Measurements from ENCODE around the gene NPEPL1.

Gene NPEPL1

DNA sequence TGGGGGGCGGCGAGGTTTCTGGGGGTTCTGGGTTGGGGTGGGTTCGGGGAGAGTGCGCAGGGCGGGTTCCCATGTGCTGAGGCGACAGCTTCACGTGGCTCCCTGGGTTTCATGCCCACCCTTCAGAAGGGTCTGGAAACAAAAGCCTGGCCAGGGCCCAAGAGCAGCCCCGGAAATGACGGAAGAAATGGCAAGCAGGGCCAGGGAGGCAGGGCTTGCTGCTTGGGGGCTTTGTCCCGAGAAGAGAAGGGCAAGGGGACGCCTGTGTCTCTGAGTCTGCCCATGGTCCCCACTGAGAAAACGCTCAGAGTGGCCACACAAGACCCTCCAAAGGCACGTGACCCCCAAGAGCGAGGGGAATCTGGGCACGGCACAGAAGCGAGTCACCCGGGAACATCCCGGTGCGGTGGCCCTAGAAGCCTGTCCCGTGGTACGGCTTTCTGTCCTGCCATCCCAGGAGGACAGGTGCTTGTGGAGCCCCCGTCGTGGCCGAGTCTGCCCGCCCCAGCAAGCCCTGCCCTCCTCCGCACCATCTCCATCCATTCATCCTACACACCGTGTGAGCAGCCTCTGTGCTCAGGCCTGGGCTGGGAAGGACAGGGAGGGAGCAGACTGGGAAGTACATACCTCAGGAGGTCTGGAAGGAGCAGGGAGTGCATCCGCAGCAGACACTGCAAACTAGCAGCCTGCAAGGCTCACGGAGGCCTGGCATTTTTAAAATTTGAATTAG lies 9.0 kb downstream of the NPEPL1 start:
- DNase-seq (ENCODE audit: low read depth): no peak

DNA sequence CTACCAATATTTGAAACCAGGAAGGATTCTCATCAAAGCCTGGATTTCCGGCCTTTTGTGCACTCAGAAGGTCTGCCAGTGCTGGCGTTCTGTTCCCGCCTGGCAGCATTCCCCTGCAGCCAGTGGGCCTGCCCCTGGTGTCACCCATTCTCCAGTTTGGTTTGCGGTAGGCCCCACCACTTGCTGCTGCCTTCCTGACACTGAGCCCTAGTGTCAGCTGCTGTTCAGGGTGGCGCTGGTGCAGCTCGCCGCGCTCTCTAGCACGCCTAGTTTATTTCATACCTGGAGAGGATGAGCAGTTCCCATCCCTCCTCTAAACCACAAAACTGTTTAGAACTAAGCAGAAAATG lies 9.5 kb downstream of the NPEPL1 start:
- DNase-seq (ENCODE audit: low read depth): no peak

DNA sequence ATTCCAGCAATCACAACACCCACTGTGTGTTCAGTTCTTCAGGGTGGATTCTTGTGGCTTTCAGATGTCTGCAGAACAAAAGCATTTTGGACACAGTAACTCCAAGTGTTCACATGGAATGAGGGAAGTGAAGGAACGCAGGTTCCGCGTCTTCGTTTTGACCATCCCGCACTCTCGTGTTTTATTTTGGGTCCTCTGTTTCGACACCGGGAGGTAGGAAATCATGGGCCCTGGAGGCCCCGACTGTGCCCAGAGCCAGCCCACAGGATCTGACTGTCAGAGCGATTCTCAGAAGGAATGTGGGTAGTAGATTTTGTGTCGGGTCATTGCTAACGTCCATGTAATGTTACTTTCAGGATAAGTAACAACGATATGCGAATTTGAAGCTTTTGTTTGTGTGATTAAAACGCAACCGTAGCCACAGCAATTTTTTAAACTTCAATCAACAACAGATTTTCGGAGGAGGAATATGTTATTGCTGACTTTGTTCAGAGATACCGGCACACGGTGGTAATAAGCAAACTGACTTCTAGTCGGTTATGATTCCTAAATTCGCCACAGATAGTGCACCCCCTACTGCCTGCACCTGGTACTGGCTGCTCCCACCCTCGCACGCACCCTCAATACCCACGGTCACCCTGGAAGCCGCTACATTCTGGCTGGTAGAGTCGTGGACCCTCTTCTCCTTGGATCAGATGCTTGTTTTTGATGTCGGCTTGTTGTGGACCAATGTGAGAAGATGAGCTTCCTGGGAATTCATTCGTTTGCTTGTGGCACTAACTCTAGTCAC lies 10.5 kb downstream of the NPEPL1 start:
- no peak for DNase-seq (ENCODE audit: low read depth)

DNA sequence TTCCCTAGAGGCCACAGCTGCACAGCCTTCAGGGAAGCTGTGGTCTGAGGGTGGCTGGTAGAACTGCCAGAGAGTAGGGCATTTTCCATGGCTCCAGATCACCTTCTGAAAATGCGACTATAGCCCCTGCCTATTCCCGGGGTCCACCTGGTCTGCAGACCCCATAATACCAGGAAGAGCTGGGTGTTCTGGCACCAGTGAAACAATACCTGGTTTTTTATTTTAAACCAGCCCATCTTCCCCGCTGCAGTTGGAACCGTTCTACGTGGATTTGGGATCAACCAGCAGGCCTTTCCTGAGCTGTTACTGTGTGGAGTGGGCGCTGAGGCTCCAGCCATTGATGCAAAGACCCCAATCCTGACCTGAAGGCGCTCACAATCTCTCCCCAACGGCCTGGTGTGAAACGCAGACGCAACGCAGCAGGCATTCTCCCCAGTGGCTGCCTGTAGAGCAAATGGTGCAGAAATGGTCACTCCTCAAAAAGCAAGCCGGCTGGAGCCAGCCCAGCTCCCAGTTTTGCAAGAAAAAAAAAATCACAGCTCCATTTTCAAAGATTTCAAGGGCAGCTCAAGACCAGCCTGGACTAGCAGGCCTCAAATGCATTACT lies 11.3 kb downstream of the NPEPL1 start:
- DNase-seq (ENCODE audit: low read depth): no peak

DNA sequence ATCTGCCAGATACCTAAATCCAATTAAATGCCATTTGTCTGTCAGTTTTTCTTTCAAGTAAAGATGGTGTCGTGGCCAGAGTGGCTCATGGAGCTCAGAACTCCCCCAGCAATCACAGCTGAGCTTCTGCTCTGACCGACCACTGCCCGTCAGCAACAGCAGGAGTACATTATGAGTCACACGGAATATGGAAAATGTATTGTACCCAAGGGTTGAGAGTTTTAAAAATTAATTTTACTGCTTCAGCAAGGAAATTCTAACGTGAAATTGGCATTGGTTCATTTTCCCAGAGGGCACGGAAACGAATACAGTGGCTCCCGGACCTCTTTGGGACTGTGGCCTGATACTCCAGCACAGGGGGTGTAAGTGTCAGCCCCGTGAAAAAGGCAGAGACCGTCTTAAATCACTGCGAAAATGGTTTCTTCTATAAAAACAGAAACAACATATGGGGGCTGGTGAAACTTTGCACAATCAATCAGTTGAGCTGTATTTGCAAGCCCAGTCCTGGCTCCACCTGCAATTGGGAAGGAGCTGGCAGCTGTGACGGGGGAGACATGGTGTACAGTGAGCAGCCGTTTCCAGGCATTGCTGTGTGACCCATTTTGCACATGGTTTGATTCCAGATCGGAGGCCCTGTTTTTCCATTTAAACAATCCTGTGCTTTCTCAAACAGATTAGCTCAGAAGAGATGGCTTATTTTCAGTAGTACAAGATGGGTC lies 12.8 kb downstream of the NPEPL1 start:
- no peak for DNase-seq (ENCODE audit: low read depth)

DNA sequence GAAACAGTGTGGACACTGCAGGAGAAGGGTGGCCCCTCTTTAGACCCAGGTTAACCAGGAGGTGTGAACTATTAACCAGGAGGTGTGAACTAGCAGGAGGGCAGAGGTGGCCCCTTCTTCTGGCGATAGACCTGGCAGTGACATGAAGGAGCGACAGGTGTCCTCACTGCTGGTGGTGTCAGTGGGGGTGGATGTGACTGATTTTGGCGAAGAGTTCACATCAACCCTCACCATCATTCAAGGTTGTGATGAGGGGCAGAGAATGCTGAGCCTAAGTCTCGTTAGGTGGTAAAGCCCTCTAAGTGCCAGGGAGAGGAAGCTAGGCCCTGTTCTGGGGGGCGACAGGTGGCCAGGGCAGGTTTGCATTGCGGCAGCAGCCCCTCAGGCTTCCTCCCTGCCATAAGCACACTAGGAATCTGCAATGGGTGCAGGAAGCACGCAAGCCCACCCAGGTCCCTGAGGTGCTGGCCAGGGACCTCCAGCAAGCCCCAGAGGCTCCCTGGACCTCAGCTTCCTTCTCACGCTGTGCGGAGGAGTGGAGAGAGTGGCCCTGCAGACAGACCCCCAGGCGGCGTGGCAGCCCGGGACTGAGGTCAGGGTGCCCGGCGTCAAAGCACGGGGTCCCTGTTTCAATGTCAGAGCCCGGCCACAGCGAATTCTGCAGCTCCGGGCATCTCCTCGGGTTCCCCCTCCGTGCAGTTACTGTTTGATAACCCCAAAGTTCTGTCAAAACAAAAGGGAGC lies 13.7 kb downstream of the NPEPL1 start:
- no peak for DNase-seq (ENCODE audit: low read depth)

DNA sequence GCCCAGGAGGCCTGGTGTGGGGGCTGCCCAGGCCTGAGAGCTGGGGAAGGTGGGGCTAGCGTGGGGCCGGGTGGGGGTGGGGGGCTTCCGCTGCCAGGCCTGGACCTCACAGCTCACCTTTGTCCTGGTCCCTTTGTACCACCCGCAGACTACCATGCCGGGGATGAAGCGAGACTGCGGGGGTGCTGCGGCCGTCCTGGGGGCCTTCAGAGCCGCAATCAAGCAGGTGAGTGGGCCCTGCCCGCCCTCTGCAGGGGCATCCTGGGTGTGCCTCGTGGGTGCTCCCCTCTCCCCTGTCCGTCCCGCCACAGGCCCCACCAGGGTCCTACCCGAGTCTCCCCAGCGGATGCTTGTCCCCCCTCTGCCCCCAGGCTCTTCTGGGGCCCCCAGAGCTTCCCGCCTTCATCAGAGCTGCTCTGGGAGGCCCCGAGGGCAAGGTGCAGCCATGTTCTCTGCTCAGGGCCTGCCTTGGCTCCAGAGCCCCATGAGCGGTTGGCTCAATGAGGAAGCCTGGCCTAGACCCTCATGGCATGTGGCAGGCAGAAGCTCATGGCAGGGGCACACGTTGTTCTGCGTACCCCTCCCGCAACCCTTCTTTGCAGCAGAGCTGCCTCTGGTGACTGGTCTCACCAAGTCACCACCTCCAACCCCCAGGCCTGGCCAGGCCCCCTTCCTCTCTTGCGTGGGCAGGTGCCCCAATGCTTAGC lies 14.5 kb downstream of the NPEPL1 start:
- no peak for DNase-seq (ENCODE audit: low read depth)

DNA sequence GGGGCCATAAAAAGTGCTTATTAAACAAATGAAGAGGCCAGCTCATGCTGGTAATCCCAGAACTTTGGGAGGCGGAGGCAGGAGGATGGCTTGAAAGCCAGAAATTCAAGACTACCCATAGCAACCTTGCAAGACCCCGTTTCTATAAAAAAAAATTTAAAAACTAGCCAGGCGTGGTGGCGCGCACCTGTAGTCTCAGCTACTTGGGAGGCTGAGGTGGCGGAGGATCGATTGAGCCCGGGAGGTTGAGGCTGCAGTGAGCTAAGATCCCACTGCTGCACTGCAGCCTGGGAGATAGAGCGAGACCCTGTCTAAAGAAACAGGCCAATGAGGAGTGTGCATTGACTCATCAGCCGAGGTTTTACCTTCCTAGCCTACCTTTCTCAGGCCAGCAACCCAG lies 15.2 kb downstream of the NPEPL1 start:
- no peak for DNase-seq (ENCODE audit: low read depth)

DNA sequence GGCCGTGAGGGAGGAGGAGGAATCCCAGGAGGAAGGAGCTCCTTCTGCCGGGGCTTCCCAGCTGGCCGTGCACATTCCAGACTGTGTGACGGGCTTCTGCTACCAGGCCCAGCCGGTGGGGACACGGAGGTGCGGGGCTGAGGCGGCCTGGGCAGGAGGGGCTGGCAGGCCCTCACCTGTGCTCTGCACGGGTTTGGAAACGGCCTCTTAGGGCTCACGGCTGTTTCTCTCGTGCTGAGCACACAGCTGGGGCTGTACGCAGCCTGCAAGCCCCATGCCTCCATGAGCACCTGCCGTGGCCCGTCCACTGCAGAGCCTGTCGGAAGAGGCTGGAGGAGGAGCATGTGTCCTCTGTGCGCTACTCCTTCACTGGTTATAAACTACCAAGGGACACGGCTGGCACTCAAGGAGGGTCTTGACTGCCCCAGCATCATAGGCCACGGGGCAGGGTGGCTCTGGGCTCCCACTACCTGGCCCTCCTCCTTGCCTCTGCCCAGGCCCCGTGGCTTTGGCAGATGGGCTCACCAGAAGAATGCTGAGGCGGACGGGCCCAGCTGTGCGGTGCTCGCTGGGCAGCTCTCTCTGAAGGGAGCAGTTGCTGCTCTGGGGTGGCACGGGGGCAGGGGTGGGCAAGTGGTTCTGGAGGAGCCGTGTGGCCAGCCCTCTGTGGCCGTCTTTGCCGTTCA lies 15.8 kb downstream of the NPEPL1 start:
- DNase-seq (ENCODE audit: low read depth): no peak

DNA sequence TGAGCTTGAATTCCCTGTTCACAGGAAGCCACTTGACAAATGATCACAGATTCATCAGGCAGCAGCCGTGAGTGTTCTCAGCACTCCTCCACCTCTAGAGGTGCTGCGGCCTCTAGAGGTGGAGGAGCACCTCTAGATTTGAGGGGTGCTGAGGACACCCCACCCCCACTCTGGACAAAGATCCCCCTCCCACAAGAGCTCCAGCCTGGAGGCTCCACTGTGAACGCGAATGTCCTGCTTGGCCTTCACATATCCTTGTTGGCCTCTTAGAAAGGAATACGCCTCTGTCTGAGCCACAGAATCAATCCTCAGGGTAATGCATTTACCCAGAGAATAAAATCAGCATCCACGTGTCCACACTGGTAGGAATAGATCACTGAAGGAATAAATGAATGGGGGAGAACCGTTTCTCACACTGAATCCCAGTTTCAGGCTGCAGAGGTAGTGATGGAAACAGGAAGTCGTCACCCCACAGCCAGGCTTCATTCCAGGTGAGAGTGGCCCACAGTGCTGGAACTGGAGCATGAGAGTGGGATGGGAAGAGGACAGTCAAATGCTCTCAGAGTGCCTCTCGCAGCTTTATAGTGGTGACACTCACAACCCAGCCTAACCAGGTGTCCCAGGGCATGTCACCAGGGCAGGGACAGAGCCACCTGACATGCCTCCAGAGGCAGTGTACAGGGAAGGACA lies 16.6 kb downstream of the NPEPL1 start:
- no peak for DNase-seq (ENCODE audit: low read depth)

DNA sequence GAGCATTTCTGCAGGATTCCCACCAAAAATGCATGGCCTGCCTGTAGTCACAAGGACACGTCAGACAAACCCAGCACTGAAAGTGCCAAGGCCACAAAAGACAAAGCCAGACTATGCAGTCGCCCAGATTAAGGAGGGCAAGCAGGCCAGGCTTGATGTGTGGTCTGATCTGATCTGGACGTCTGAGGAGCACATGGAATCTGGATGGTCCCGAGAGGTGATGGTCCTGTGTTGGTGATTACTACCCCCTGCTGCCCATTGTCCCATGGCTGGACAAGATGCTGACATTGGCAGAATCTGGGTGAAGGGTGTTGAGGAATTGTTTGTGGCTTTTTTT lies 17.1 kb downstream of the NPEPL1 start:
- no peak for DNase-seq (ENCODE audit: low read depth)

DNA sequence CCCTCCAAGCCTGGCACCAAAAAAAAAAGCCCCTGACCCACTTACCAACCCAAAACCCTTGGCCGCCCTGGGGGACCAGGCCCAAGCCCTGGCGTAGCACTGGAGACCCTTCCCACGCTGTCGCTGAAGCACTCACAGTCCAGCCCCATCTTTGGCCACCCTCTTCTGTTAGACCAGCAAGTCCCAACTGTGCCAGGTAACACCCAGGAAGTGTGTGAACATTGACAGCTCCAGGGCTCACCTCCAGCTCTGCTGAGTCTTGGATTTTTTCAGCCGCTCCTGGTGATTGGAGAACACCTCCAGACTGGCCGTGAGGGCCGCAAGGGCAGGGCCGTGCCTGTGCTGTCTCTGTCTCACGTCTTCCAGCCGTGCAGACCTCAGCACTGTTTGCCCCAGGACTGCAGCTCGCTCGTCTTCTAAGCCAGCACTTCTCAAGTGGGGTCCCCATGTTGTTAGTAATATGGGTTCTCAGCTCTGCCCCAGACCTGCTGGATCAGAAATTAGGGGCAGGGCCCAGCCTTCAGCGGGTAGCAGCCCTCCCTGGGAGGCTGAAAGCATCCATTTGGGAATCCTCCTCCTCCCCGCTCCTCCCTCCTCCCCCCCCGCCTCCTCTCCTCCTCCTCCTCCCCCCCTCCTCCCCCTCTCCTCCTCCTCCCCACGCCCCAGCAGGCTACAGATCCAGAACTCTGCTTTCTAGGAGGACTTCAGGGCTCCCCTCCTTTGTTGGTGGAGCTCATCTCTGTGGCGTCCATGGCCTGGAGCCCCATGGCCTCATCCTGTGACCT lies 18.1 kb downstream of the NPEPL1 start:
- DNase-seq (ENCODE audit: low read depth): no peak

DNA sequence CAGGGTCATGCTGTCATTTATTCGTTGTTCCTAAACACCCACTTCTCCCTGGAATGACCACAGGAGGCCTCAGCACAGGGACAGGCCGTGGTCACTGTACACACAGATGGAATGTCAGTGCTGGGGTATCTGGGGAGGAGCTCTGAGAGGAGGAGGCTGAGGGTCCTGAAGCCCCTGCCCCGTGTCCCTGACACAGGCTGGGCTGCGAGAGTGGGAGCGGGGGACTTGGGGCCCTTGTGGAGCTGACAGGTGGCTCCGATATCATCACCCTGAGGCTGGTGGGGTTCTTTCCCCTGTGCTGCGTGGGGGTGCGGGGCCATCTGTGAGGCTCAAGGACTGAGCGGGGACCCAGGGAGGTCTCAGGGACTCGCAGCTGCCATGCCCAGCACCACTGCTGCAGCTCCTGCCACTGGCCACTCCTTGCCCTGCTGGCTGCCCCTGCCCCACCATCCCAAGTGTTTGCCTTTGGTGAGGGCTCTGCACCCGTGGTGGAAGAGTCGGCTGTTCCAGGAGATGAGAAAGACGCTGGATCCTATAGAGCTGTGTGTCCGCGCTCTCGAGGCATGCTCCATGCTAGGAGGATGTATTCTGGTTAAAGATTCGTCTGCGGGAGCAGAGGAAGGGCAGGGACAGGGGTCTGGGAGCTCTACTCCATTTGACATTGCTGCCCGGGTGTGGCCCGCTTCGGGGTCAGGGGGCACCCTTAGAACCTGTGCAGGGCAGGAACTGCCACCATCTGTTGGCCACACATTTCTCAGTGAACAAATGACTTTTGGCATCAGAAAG lies 18.9 kb downstream of the NPEPL1 start:
- no peak for DNase-seq (ENCODE audit: low read depth)

DNA sequence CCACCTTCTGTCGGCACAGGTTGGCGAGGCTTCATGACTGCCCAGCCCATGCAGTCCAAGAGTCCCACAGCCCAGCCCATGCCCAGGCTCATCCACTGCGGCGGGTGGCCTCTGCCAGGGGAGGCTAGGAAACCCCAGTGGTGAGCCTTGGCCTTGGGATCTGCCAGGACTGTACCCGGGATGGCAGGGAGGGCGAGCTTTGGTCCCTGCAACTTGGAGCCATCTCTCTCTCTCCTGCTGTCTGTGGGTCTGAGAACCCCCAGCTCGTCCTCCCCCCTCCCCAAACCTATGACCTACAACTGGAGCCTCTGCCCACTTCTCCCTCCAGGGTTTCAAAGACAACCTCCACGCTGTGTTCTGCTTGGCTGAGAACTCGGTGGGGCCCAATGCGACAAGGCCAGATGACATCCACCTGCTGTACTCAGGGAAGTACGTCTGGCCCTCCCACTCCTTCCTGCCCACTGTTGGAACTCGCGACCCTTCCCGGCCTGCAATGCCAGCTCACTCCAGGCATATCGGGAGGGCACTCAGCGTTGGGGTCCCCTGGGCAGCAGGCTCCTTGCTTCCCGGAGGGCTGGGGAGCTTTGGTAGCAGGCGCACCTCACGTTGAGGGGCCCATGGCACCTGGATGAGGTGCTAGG lies 19.7 kb downstream of the NPEPL1 start:
- DNase-seq (ENCODE audit: low read depth): no peak

DNA sequence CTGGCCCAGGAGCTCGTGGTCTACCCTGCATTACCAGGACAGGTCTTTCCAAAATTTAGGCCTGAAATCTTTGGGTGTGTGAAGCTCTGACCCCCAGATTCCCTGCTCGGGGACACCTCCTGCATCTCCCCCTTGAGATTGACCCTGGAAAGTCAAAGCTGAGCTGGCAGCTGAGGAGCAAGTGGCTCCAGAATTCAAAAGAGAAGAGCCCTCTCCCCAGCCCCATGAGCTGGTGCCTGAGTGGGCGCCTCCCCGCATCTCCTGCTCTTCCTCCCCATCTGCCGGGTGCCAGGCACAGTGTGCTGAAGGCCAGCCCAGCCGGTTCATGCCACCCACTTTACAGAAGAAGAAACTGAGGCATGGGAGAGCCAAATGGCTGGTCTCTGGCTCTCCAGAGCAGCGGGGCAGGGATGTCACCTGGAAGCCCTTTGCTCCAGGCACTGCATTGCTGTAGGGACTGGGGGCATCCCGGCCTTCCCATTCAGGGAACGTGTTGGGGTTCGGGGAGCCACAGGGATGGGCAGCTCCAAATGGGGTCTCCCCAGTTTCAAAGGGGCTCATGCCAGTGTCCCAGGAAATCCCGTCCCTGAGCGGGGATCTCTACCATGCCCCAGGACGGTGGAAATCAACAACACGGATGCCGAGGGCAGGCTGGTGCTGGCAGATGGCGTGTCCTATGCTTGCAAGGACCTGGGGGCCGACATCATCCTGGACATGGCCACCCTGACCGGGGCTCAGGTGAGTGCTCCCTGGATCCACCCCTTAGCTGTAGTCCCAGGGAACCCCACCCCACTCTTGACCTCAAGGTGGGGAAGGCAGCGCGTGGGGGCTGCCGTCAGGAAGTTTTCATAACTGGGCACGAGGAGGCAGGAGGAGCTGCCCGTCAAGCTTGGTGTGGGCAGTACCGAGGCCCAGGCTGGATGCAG lies 20.5 kb downstream of the NPEPL1 start:
- no peak for DNase-seq (ENCODE audit: low read depth)

DNA sequence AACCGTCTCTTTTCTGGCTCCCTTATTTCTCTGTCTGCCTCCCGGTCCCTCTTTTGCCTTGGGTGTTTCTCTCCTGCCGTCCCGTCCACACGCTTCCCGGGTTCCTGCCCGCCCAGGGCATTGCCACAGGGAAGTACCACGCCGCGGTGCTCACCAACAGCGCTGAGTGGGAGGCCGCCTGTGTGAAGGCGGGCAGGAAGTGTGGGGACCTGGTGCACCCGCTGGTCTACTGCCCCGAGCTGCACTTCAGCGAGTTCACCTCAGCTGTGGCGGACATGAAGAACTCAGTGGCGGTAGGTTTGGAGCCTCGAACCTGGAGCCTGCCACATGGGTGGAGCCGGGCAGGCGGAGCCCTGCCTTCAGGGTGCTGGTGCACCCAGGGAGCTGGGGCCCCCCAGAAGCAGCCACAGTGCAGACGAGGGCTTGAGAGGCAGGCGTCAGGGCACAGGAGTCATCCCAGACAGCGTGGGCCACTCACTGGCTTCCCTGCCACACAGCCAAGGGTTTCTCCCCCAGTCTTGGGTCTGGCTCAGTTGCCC lies 21.3 kb downstream of the NPEPL1 start:
- no peak for DNase-seq (ENCODE audit: low read depth)

All from HS-27A (cell line).